Measurements from ENCODE around the gene WDR88.

The WDR88 gene

DNA sequence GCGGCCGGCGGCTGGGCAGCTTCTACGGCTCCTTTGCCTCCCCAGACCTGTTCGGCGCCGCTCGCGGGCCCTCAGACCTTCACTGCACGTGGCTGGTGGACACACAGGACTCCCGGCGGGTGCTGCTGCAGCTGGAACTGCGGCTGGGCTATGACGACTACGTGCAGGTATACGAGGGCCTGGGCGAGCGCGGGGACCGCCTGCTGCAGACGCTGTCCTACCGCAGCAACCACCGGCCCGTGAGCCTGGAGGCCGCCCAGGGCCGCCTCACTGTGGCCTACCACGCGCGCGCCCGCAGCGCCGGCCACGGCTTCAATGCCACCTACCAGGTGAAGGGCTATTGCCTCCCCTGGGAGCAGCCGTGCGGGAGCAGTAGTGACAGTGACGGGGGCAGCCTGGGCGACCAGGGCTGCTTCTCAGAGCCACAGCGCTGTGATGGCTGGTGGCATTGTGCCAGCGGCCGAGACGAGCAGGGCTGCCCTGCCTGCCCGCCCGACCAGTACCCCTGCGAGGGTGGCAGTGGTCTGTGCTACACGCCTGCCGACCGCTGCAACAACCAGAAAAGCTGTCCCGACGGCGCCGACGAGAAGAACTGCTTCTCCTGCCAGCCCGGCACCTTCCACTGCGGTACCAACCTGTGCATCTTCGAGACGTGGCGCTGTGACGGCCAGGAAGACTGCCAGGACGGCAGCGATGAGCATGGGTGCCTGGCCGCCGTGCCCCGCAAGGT lies 73.8 kb downstream of the WDR88 start:
- Histone ChIP-seq H2AFZ (ENCODE audit: low read length) (no peak overlapping the region), H3K9ac (ENCODE audit: low read length) (no peak overlapping the region), H3K27me3 (ENCODE audit: insufficient read depth, low read length) (no peaks in the 10 kb centered on the region), H3K4me2 (ENCODE audit: low read length) (no peak overlapping the region), H3K9me3 (ENCODE audit: low read length) (no peaks in the 10 kb centered on the region), H3K27ac (ENCODE audit: low read depth, low read length, poor library complexity, severe bottlenecking) (no peak overlapping the region), H3K36me3 (ENCODE audit: insufficient read depth, low read length) (no peaks in the 10 kb centered on the region), H4K20me1 (ENCODE audit: insufficient read depth, low read length) (no peaks in the 10 kb centered on the region), H3K9me2 (ENCODE audit: low read depth, low read length) (no peaks in the 10 kb centered on the region), H3K4me3 (ENCODE audit: low read depth, low read length, poor library complexity, severe bottlenecking) (no peak overlapping the region), H3K79me2 (ENCODE audit: insufficient read depth, low read length) (no peaks in the 10 kb centered on the region), H3F3A (ENCODE audit: insufficient read depth, low read length) (no peaks in the 10 kb centered on the region), H3K4me1 (ENCODE audit: insufficient read depth, low read length, severe bottlenecking) (no peaks in the 10 kb centered on the region)
- TF ChIP-seq, protein P1, sequence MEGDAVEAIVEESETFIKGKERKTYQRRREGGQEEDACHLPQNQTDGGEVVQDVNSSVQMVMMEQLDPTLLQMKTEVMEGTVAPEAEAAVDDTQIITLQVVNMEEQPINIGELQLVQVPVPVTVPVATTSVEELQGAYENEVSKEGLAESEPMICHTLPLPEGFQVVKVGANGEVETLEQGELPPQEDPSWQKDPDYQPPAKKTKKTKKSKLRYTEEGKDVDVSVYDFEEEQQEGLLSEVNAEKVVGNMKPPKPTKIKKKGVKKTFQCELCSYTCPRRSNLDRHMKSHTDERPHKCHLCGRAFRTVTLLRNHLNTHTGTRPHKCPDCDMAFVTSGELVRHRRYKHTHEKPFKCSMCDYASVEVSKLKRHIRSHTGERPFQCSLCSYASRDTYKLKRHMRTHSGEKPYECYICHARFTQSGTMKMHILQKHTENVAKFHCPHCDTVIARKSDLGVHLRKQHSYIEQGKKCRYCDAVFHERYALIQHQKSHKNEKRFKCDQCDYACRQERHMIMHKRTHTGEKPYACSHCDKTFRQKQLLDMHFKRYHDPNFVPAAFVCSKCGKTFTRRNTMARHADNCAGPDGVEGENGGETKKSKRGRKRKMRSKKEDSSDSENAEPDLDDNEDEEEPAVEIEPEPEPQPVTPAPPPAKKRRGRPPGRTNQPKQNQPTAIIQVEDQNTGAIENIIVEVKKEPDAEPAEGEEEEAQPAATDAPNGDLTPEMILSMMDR (IDR thresholded peaks at IDR 0.05; ENCODE audit: low read length) = no peak
- no peak for TF ChIP-seq EZH2 (IDR thresholded peaks at IDR 0.05; ENCODE audit: borderline replicate concordance, low read length)

GRCh38 chr19:33206261-33207039 lies 74.5 kb downstream of the WDR88 start:
- Histone ChIP-seq H3K36me3 (ENCODE audit: insufficient read depth, low read length) (no peaks in the 10 kb centered on the region), H2AFZ (ENCODE audit: low read length) (no peak overlapping the region), H3K27me3 (ENCODE audit: insufficient read depth, low read length) (no peaks in the 10 kb centered on the region; the same call in 1 of the 2 replicates), H3K4me3 (ENCODE audit: low read depth, low read length, poor library complexity, severe bottlenecking) (no peak overlapping the region), H3K9me2 (ENCODE audit: low read depth, low read length) (no peaks in the 10 kb centered on the region), H3K4me2 (ENCODE audit: low read length) (no peak overlapping the region), H3K9me3 (ENCODE audit: low read length) (no peaks in the 10 kb centered on the region), H3K79me2 (ENCODE audit: insufficient read depth, low read length) (no peaks in the 10 kb centered on the region), H3K9ac (ENCODE audit: low read length) (no peak overlapping the region), H3K4me1 (ENCODE audit: insufficient read depth, low read length, severe bottlenecking) (no peaks in the 10 kb centered on the region), H3K27ac (ENCODE audit: low read depth, low read length, poor library complexity, severe bottlenecking) (no peak overlapping the region), H4K20me1 (ENCODE audit: insufficient read depth, low read length) (no peaks in the 10 kb centered on the region), H3F3A (ENCODE audit: insufficient read depth, low read length) (no peaks in the 10 kb centered on the region)
- TF ChIP-seq, protein P1 (IDR thresholded peaks at IDR 0.05; ENCODE audit: low read length) = no peak
- TF ChIP-seq EZH2 (IDR thresholded peaks at IDR 0.05; ENCODE audit: borderline replicate concordance, low read length) = no peak

DNA sequence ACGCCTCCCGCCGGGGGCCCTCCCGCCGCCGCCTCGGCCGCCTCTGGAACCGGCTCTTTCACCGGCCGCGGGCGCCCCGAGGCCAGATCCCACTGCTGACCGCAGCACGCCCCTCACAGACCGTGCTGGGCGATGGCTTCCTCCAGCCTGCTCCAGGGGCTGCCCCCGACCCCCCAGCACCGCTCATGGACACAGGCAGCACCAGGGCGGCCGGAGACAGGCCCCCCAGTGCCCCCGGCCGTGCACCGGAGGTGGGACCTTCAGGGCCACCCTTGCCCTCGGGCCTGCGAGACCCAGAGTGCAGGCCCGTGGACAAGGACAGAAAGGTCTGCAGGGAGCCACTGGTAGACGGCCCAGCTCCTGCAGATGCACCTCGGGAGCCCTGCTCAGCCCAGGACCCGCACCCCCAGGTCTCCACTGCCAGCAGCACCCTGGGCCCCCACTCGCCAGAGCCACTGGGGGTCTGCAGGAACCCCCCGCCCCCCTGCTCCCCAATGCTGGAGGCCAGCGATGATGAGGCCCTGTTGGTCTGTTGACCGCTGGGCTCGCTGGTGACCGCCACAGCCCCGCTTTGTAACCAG lies 75.2 kb downstream of the WDR88 start:
- Histone ChIP-seq H2AFZ (ENCODE audit: low read length) (no peak overlapping the region), H3K27me3 (ENCODE audit: insufficient read depth, low read length) (no peaks in the 10 kb centered on the region; the same call in 1 of the 2 replicates), H3F3A (ENCODE audit: insufficient read depth, low read length) (no peaks in the 10 kb centered on the region), H3K36me3 (ENCODE audit: insufficient read depth, low read length) (no peaks in the 10 kb centered on the region), H3K4me2 (ENCODE audit: low read length) (no peak overlapping the region), H3K79me2 (ENCODE audit: insufficient read depth, low read length) (no peaks in the 10 kb centered on the region), H3K9me2 (ENCODE audit: low read depth, low read length) (no peaks in the 10 kb centered on the region), H3K9ac (ENCODE audit: low read length) (no peak overlapping the region), H3K27ac (ENCODE audit: low read depth, low read length, poor library complexity, severe bottlenecking) (no peak overlapping the region), H3K4me1 (ENCODE audit: insufficient read depth, low read length, severe bottlenecking) (no peaks in the 10 kb centered on the region), H3K9me3 (ENCODE audit: low read length) (no peaks in the 10 kb centered on the region), H4K20me1 (ENCODE audit: insufficient read depth, low read length) (no peaks in the 10 kb centered on the region), H3K4me3 (ENCODE audit: low read depth, low read length, poor library complexity, severe bottlenecking) (no peak overlapping the region)
- no peak for TF ChIP-seq EZH2 (IDR thresholded peaks at IDR 0.05; ENCODE audit: borderline replicate concordance, low read length)
- TF ChIP-seq, protein P1 (IDR thresholded peaks at IDR 0.05; ENCODE audit: low read length) = no peak
